ENCODE results near the gene POMZP3. TPM values are rescaled to one million over a fixed set of nuclear protein-coding genes. Genes with fewer than 3 reads are reported as not detected.
"Not testable (repeated sequence)": the region's sequence is repeated elsewhere in the genome, so short reads cannot be mapped to it uniquely, and the experiment has no call there.

POMZP3 gene
- 6.2 and 7.8 TPM in 2 replicates for total RNA-seq

DNA sequence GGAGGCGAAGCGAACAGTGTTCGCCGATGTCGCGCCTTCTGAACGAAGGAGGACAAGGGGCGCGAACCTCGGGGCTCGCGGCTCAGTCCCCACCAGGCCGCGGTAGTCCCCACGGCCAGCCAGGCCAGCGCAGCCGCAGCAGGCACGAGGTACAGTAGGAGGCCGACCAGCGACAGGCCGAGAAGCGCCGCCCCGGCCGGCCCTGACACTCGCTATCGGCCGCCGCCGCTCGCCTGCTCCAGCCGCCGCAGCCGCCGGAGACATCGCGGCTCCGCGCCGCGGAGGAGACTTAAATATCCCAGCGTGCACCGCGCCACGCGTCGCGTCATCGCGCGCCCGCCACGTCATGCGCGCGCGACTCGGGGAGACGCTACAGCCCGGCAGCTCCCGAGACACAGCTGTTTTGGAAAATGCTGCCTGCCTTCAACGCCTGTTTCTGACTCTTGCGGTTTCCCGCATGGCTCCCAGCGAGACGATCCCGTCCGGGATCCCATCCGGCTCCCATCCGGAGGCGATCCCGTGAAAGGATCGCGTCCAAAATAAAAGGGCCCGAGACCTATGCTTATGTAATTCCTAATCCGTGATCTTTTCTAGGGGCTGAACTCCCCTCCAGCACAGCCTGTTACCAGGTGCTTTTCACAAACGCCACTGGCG is at the start of gene POMZP3:
POMZP3 (minus strand) TSS at position 291 of the 654 bp plus-strand sequence. CDS start 1,215 bp downstream, outside the sequence.
- intact Hi-C loops (cut with micrococcal nuclease) = not testable (repeated sequence)

DNA sequence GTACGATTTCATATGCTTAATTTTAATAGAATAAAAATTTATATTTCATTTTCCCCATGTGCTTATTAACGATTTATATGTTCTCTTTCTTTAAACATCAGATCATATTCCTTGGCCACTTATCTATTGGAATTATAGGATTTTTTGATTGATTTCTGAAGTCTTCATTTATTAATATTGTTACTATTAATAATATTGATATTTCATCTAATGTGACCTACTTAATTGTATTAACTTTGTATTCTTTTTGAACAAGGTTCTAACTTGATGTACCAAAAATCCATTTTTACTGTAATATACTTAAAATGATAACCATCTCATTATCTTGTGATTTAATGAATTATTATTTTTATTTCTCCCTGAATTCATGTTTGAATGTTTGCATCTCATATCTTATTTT is 48.7 kb upstream of the POMZP3 start:
- intact Hi-C loops (cut with micrococcal nuclease) = not testable (repeated sequence)

DNA sequence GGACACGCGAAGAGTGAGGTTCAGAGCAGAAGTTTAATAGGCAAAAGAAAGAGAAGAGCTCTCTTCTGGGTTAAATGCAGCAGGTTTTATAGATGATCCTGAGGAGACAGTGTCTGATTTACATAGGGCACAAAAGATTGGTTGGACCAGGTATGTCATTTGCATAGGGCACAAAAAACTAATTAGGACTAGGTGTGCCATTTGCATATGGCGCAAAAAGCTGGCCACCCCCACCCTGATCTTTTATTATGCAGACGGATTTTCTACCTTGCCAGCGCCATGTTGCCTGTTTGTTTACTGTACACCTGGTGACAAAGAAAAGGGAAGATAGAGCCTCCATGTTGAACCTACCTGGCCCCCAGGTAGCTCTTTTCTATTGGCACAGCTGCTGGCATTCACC is 46.3 kb upstream of the POMZP3 start:
- intact Hi-C loops (cut with micrococcal nuclease) = not testable (repeated sequence)

DNA sequence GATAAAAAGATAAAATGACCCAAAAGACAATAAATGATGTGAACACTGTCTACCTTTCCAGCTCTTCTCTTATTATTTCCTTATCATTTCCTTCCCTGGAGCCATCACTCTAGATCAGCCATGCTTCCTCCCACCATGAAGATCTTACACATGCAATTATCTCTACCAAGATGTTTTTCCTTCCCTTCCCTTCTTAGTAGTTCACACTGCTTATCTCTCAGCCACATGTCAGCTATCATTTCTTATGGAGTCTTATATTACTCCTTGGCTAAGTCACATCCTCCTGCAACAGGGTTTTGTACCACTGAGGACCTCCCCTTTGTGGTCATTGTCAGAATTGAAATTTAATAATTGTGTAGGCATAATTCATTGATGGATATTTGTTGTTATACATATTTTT is 32.1 kb upstream of the POMZP3 start:
- intact Hi-C loops (cut with micrococcal nuclease) = not testable (repeated sequence)

DNA sequence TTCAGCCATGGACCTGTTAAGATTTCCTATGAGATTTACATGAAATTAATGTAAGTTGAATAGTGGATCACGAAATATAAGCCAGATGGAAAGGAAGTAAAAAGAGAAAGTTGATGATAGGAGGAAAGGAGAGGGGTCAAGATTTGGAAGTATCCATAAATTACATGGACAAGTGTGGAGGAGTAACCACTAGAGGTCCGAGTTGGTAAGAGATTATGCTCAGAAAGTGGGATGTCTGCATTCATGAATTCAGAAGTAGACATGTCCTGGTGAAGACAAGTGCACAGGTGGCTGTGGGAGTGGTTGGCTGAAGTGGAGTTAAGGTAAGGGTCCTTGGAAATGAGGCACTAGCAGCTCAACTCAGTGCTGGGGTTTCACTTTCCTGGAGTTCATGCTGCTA is 29.3 kb upstream of the POMZP3 start:
- intact Hi-C loops (cut with micrococcal nuclease) = not testable (repeated sequence)

DNA sequence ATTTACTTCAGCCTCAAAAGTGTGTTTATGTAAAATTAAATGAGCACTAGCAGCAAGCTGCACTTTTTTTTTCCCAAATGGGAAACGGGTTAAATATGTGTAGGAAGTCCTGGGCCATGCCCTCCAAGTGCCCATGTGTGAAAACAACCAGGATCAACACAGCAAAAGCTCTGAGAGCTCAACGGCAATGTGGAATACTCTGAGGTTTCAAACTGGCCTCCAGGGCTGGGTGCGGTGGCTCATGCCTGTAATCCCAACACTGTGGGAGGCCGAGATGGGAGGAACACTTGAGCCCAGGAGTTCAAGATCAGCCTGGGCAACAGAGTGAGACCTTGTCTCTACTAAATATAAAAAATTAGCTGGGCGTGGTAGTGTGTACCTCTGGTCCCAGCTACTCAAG is 15.5 kb upstream of the POMZP3 start:
- intact Hi-C loops (cut with micrococcal nuclease) = not testable (repeated sequence)

GRCh38 chr7:76637061-76637691 is 10.1 kb upstream of the POMZP3 start:
- intact Hi-C loops (cut with micrococcal nuclease) = not testable (repeated sequence)

DNA sequence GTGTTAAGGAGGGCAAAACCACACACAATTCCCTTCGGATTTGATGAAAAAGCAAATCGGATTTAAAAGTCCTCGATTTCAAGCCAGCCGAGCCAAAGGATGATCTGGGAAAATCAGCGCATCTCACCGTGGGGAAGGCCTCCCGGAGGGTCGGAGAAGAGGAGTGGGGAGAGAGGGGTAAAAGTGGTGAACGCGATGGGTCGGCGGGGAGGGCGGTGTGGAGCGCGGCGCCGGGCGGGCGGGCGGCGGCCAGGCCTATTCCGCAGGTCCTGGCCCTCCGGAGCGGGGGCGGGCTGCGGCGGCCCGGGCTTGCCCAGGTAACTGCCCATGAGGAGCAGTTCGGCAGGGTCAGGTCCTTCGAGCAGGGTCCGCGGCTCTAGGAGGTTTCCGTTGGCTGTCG is 498 bp downstream of the POMZP3 start:
- intact Hi-C loops (cut with micrococcal nuclease) = not testable (repeated sequence)

DNA sequence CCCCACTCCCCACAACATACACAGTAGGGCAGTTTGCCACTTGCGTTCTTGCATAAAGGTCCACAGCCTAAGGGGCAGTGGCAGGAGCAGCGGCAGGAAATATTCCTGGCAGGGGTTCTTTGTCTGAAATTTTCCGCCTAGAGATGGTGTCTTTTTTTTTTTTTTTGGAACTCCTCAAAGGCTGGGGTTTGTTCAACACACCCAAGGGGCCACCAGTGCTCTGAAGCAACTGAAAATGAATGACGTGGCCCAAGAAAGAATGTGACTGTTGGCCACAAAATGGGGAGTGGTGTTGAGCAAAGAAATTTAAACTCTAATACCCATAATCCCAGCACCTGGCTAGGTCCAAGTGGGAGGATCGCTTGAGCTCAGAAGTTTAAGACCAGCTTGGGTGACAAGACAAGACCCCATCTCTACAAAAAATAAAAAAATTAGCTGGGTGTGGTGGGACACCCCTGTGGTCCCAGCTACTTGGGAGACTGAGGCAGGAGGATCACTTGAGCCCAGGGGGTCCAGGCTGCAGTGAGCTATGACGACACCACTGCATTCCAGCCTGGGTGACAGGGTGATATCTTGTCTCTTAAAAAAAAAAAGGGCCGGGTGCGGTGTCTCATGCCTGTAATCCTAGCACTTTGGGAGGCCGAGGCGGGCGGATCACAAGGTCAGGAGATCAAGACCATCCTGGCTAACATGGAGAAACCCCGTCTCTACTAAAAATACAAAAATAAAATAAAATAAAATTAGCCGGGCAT is 7.5 kb downstream of the POMZP3 start:
- intact Hi-C loops (cut with micrococcal nuclease) = not testable (repeated sequence)

- intact Hi-C loops (cut with micrococcal nuclease) = not testable (repeated sequence)
These were observed 13.3 kb downstream of the POMZP3 start for GRCh38 chr7:76613783-76614182.

GRCh38 chr7:76612232-76612631 is 14.8 kb downstream of the POMZP3 start:
- intact Hi-C loops (cut with micrococcal nuclease) = not testable (repeated sequence)

GRCh38 chr7:76609864-76610263 is 17.2 kb downstream of the POMZP3 start:
- intact Hi-C loops (cut with micrococcal nuclease) = loop anchor here (10.0 kb wide), 1 partner anchor 165 kb away; no protein-coding TSS in a partner anchor

DNA sequence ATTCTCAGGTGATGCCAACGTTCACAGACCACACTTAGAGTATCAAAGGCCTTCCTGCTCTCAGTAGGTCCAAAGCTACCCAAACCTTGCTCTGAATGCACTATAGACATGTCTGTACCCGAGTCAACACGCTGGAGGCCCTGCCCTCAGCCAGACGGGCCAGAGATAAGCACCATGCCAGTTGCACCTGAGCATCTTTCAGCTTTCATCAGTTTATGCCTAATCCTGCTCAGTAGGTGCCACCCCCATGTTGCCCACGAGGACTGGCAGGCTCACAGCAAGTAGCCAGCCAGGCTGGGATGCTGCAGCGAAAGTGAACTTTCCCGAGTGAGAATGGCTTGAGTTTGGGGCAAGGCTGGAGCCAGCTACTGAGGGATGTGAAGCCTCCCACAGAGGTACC is 18.6 kb downstream of the POMZP3 start:
- intact Hi-C loops (cut with micrococcal nuclease) = loop anchor here (10.0 kb wide), 1 partner anchor 164 kb away; no protein-coding TSS in a partner anchor

GRCh38 chr7:76606027-76606426 is 21.1 kb downstream of the POMZP3 start:
- intact Hi-C loops (cut with micrococcal nuclease) = loop anchor here (10.0 kb wide), 1 partner anchor 161 kb away; no protein-coding TSS in a partner anchor

DNA sequence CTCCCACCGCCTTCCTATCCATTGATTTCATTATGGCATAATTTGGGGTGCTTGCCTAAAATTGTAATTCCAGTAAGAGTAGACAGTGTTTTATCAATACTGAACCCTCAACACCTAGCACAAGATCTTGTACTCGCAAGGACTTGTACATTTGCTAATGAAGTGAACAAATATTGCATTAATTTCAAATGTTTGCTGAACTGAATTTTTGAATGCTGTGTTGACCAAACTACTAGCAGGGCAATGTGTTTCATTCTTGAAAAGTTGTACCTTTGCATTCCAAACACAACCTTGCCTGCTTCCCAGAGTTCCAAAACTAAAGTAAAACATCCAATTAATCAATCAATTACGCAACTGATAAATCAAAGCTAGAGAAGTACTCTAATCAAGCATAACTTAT is 26.4 kb downstream of the POMZP3 start:
- intact Hi-C loops (cut with micrococcal nuclease) = loop anchor here (10.0 kb wide), 1 partner anchor 156 kb away; no protein-coding TSS in a partner anchor

DNA sequence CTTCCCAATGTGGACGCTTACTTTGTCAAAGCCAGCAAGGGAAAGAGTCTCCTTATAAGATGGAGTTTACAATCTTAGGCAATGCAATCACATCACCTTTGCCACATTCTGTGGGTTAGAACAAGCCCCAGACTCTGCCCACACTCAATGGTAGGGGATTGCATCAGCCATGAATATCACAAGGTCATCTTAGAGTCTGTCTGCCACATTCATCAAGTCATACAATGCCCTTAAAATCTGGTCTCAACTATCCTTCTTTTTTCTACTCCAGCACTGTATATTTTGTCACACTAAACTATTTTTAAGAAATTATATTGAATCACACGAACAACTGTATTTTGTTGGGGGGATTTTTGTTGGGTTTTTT is 27.0 kb downstream of the POMZP3 start:
- intact Hi-C loops (cut with micrococcal nuclease) = loop anchor here (10.0 kb wide), 1 partner anchor 155 kb away; no protein-coding TSS in a partner anchor

DNA sequence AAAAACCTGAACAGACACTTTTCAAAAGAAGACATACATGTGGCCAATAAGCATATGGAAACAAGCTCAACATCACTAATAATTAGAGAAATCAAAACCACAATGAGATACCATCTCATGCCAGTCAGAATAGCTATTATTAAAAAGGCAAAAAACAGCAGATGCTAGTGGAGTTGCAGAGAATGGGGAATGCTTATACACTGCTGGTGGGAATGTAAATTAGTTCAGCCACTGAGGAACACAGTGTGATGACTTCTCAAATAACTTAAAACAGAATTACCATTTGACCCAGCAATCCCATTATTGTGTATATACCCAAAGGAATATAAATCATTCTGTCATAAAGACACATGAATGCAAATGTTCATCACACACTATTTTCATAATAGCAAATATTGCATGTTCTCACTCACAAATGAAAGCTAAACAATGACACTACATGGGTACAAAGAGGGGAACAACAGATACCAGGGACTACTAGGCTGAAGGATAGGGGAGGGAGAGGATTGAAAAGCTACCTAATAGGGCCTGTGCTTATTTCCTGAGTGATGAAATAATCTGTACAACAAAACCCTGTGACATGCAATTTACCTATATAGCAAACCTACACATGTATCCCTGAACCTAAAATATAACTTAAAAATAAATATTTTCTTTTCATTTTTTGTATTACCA is 28.4 kb downstream of the POMZP3 start:
- intact Hi-C loops (cut with micrococcal nuclease) = not testable (repeated sequence)

DNA sequence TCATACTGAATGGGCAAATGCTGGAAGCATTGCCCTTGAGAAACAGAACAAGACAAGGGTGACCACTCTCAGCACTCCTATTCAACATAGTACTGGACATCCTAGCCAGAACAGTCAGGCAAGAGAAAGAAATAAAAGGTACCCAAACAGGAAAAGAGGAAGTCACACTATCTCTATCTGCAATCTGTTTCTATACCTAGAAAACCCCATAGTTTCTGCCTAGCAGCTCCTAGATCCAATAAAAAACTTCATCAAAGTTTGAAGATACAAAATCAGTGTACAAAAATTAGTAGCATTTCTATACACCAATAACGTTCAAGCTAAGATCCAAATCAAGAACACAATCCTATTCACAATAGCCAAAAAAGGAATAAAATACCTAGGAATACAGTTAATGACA is 29.8 kb downstream of the POMZP3 start:
- intact Hi-C loops (cut with micrococcal nuclease) = not testable (repeated sequence)

DNA sequence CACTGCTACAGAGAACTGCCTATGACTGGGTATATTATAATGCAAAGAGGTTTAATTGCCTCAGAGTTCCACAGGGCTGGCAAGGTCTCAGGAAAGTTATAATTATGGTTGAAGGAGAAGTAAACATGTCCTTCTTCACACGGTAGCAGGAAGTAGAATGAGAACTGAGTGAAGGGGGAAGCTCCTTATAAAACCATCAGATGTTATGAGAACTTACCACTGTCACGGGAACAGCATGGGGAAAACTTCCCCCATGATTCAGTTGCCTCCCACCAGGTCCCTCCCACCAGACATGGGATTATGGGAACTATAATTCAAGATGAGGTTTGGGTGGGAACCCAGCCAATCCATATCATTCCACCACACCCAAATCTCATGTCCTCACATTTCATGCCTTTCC is 34.4 kb downstream of the POMZP3 start:
- intact Hi-C loops (cut with micrococcal nuclease) = not testable (repeated sequence)

DNA sequence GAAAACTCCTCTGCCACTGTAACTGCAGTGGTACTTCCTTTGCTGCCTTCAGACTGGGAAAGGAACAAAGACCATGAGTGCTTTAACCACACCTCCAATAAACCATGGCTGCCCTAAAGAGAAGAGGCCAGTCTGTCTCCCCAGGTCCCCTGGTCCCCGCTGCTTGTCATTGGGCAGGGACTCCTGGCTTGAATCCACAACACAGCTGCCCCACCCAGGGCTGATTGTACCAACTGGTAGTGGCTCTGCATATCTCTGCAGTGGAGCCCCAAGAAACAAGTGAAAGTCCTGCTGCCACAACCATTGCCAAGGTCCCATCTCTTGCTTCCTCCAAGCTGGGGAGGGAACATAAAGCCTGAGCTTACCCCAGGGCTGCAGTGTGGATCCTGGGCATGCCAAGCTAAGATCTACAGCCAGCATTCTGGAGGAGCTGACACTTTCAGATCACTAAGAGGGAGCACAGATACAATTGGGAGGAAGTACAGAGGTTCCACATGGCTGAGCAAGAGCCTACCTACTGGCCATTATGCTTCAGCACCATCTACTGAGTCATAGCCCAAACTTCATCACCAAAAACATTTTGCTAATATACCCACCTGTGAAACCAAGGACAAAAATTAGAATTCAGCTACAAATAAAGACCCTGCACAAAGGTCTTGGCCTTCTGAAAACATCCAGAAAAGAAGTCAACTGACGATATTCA is 35.3 kb downstream of the POMZP3 start:
- intact Hi-C loops (cut with micrococcal nuclease) = not testable (repeated sequence)

GRCh38 chr7:76591033-76591432 is 36.0 kb downstream of the POMZP3 start:
- intact Hi-C loops (cut with micrococcal nuclease) = not testable (repeated sequence)
